Left forelimb (tissue), 1 donor: Measurements from ENCODE around the gene AFF1.
"Not testable (repeated sequence)": the region's sequence is repeated elsewhere in the genome, so short reads cannot be mapped to it uniquely, and the experiment has no call there.

Experiments used
- DNase-seq: peaks from one replicate; pipeline ENCODE4 v3.0.0-alpha.2; 2018; ENCODE audit warnings: low spot score

Gene AFF1

GRCh38 chr4:87057835-87058355, 123.1 kb downstream of the AFF1 start:
- no peak for DNase-seq

GRCh38 chr4:87058356-87059073, 123.7 kb downstream of the AFF1 start:
- DNase-seq, result no peak

DNA sequence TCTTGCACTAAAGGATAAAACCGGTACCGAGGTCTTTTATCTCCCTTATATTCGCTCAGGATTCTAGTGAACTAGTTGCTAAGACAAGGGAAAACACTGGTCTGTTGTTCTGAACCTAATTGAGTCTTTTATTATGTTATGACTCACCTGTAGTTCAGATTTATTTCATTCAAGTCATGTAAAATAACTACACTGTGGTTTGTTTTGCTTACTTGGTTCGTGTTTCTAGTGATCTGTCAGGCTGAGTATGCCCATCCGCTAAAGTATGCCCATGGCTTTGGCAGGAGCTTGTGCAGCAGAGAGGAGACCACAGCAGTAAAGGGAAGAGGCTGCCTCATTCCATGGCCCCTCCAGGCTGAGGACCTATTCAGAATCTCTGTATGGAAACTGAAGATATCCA, 126.1 kb downstream of the AFF1 start:
- no peak for DNase-seq

DNA sequence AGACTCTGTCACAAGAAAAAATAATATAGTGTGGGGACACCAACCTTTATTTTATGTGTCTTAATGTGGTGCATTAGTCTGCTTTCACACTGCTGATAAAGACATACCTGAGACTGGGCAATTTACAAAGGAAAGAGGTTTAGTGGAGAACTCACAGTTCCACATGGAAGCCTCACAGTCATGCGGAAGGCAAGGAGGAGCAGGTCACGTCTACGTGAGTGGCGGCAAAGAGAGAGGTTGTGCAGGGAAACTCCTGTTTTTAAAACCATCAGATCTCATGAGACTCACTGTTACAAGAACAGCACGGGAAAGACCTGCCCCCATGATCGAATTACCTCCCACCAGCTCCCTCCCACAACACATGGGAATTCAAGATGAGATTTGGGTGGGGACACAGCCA, 130.2 kb downstream of the AFF1 start:
- no peak for DNase-seq

DNA sequence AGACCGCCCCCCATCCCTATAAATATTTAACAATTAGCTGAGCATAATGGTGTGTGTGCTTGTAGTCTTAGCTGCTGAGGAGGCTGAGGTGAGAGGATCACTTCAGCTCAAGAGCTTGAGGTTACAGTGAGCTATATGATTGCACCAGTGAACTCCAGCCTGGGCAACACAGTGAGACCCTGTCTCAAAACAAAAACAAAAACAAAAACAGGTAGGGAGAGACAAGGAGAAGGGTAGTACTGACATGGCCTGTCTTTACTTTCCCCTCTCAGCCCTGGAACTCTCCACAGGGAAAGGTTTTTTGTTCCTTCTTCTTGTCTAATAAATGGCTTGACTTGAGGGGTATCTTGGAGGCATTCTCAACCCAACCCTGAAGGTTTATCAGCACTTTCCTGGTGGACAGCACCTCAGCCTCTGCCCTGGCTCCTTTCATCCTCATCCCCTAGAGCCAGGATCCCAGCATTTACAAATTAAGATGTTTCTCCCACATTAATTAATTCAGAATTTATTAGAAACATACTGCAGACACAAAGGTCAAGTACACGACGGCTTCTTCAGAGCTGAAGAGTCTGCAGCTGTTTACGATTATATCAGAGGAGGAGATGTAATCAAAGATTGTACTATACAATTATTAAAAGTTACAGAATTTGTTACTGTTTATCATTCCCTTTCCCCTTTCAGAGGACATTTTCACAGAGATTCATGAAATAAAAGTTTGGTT, 131.8 kb downstream of the AFF1 start:
- no peak for DNase-seq

- DNase-seq, result no peak
These were observed 132.5 kb downstream of the AFF1 start for GRCh38 chr4:87067124-87067885.

DNA sequence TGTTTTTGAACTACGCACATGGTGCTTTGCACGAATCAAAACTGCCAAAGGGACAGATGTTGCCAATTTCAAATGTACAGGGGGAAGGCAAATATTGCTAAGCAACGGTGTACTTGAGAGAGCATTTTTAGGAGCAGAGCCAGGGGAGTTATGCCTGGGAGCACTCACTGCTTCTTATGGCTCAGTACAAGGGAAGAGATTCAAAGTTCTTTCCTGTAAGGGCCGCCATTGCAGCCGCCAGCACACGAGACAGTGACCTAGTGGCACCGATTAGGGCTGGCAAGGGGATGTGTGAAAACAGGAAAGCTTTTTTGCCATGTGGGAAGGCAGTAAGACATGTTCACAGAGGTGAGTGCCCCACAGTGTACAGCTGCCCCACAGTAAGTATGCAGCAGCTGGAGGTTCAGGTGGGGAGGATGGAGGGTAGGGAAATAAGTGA, 133.8 kb downstream of the AFF1 start:
- no peak for DNase-seq

DNA sequence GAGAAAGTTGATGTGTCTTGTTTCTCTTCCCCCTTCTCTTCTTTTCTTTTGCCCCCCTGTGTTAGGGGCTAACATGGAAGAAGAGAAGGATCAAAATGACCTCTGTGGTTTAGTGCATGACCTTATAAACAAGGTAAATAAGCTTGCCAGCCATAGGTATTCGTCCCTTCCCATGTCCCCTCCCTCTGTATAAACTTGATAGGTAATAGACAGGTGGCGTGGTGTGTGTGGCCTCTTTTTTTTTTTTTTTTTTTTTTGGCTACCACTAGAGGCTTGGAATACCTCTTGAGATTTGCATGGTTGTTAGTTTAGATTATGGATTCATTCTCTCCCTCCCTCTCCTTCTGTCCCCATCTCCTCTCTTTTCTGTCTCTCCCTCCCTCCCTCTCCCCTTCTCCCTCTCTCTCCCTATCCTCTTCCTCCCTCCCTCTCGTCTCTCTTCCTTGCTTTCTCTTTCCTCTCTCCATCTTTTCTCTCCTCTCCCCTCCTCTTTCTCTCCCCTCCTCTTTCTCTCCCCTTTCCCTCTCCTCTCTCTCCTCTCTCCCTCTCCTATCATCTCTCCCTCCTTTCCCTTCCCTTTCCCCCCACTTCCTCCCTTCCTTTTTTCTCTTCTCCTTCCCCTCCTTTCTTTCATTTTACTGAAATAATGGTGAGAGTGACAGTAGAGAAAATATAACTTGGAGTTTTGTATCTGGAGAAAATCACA, 134.4 kb downstream of the AFF1 start:
- no peak for DNase-seq

DNA sequence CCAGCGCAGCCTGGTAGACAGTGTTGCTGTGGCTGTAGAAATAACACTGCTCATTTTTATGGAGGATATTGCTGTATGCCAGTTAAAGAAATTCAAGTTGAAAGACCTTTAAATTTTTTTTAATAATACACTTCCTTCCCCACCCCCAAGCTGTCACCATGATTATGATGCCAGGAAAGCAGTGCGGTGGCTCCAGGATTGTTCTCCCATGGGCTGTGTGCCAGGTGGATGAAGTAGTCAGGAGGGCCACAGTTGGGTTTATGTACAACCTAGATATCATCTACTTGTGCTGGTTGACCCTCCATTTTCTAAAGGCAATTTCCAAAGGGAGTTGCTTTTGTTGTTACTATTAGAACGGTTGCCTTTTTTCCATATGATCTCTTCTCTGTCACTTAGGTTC, 136.6 kb downstream of the AFF1 start:
- DNase-seq, result no peak

GRCh38 chr4:87072545-87072944, 137.7 kb downstream of the AFF1 start:
- not testable (repeated sequence) for DNase-seq

- no peak for DNase-seq
These were observed 138.6 kb downstream of the AFF1 start for GRCh38 chr4:87073199-87074120.

GRCh38 chr4:87074121-87074488, 139.3 kb downstream of the AFF1 start:
- DNase-seq, result no peak

DNA sequence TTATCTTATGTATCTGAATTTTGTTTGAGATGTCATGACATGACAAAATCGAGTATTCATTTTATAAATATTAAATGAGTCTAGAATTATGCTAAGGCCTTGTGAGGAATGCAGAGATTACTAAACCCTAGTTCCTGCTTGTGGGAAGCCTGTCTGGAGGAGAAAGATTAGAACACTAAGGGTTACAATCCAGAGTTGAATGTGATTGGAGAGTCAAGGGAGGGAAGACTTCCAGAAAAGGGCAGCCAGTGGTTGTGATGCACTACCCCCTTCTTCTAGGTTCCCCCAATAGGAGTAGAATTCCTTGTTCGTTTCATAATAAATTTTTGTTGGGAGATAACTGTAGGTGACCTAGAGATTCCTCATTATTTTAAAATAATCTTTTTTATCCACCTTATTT, 141.1 kb downstream of the AFF1 start:
- DNase-seq, result no peak

DNA sequence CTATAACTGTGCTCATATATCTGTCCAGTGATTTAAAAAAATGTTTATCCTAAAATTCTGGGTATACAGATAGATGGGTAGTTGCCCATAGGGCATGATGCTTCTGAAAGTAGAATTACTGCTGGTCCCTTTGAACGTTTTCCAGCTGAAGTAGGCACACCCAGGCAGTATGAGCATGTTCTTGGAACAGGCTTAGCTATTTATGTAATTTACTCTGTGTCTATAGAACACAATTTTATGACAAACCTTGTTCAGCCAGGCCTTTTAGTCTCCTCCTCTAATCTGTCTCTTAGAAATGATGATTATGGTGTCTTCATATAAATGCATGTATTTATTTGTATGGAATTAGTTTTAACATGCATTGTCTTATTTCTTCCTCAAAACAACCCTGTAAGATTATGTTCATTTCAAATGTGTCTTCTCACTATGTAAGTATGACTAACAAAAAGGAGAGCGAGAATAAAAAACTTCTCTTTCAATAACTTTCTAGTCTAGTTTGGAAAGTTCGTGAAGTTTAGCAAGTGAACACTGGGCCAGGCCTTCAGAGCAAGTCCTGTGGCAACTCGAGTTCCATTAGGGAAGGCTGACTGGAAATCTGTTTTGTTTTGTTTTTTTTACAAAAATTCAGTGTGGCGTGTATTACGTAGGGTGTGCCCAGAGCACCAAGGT, 142.0 kb downstream of the AFF1 start:
- DNase-seq, result no peak

DNA sequence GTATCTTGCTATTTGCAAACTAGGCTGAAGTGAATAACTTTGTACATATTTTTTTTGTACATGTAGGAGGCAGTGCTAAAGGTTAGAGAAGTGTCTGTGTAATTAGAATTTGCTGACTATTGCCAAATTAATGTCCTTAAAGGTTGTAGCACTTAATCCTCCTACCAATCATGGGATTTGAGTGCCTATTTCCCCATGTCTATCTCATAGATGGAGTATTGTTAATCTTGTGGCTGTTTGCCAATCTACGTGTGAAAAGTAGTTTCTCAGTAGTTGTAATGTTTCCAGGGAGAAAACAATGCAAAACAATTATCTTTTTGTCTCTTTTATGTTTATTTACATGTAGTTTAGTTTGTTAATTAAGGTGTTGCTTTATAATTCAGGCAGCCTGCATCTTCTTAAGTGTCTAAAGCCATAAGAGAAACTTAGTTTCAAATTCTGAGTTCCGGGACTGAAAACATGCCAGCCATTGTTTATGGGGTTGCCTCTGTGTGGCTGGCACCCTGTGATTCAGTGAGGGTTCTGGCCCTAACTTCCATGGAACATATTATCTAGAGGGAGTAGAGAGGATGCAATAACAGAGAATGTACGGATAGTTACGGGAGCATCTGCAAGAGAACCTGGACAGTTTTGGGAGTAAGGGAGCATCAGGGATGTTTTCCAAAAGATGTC, 143.2 kb downstream of the AFF1 start:
- no peak for DNase-seq

GRCh38 chr4:87078987-87079486, 144.2 kb downstream of the AFF1 start:
- DNase-seq, result no peak

GRCh38 chr4:87079967-87080366, 145.2 kb downstream of the AFF1 start:
- DNase-seq, result no peak

GRCh38 chr4:87080462-87080861, 145.7 kb downstream of the AFF1 start:
- no peak for DNase-seq

DNA sequence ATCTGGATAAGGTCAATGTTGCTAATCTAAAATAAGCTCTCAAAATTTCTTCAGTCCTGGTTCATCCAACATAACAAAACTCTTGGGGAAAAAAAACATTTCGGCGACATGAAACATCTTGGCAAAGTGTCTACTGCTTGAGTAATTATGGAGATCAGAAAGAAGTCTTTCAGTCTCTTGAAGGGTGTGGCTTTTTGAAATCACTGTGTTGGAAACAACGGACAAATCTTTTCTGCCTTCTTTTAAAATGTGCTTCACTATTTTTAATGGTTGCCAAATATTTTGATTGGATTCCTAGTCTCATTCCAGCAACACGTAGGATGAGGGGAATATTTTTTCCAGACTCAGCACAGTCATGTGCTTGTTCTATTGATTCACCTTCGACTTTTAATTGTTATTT, 147.0 kb downstream of the AFF1 start:
- no peak for DNase-seq

- DNase-seq, result not testable (repeated sequence)
These were observed 150.9 kb downstream of the AFF1 start for GRCh38 chr4:87085732-87086131.
